GM20000 (cell line): ENCODE results near the gene CT83.

Experiments used
- DNase-seq: peaks from one replicate; pipeline ENCODE4 v3.0.0; 2012; ENCODE audit warnings: low spot score
- TF ChIP-seq, protein P1 (sequence below): IDR thresholded peaks from 2 replicates; pipeline ENCODE4 v1.5.1; 2012; ENCODE audit warnings: mild to moderate bottlenecking, control low read depth; ENCODE audit errors: extremely low read depth, missing control alignments

The CT83 gene

GRCh38 chrX:116435597-116435996, 27.2 kb downstream of the CT83 start:
- TF ChIP-seq, protein P1, sequence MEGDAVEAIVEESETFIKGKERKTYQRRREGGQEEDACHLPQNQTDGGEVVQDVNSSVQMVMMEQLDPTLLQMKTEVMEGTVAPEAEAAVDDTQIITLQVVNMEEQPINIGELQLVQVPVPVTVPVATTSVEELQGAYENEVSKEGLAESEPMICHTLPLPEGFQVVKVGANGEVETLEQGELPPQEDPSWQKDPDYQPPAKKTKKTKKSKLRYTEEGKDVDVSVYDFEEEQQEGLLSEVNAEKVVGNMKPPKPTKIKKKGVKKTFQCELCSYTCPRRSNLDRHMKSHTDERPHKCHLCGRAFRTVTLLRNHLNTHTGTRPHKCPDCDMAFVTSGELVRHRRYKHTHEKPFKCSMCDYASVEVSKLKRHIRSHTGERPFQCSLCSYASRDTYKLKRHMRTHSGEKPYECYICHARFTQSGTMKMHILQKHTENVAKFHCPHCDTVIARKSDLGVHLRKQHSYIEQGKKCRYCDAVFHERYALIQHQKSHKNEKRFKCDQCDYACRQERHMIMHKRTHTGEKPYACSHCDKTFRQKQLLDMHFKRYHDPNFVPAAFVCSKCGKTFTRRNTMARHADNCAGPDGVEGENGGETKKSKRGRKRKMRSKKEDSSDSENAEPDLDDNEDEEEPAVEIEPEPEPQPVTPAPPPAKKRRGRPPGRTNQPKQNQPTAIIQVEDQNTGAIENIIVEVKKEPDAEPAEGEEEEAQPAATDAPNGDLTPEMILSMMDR = no peak
- DNase-seq = no peak

DNA sequence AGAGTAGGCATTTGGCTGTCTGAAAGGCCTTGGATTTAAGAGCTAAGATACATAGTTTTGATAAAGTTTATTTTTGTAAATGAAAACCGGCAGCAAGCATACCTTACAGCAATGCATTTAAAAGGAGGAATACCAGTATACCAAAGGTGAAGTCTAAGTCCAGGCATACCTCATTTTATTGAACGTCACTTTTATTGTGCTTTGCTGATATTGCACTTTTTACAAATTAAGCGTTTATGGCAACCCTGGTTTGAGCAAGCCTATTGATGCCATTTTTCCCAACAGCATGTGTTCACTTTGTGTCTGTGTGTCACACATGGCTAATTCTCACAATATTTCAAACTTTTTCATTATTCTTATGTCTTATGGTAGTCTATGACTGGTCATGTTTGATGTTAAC, 34.8 kb downstream of the CT83 start:
- DNase-seq = no peak
- TF ChIP-seq, protein P1 = no peak

DNA sequence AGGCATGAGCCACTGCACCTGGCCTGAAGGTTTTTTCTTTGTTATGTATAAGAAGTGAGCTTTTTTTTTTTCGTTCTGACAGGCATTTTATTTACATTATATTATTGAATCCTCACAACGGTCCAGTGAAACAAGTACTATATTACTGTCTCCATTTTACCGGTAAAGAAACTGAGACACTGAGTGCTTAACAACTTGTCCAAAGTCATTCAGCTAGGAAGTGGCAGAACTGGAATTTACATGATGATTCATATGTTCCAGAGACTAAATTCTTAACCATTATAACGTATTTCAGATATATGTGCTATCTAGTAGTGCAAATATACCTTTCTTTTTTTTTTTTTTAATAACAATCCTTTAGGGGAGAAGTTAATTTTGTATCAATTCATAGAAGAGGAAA, 44.8 kb downstream of the CT83 start:
- no peak for DNase-seq
- TF ChIP-seq, protein P1 = no peak

- no peak for DNase-seq
- TF ChIP-seq, protein P1 = no peak
Observed at GRCh38 chrX:116417214-116417613, 45.6 kb downstream of the CT83 start.

- TF ChIP-seq, protein P1 = no peak
- no peak for DNase-seq
Observed at GRCh38 chrX:116413273-116413672, 49.5 kb downstream of the CT83 start.
